NB4 (cell line): ENCODE measurements around the gene FRK.

Source experiments
- MYC ChIP-seq: IDR thresholded peaks from 2 replicates; pipeline ENCODE4 v1.6.1; 2011; ENCODE audit warnings: low read depth, low read length
- POLR2A ChIP-seq: IDR thresholded peaks from 2 replicates; pipeline ENCODE4 v1.6.1; 2011; ENCODE audit warnings: mild to moderate bottlenecking; ENCODE audit not compliant: insufficient read length; ENCODE audit errors: extremely low read depth
- TF ChIP-seq, protein P1 (sequence below): IDR thresholded peaks from one replicate; pipeline ENCODE4 v1.5.1; 2012; ENCODE audit warnings: low read depth, low read length
- TF ChIP-seq, protein P2 (sequence below): IDR thresholded peaks from 2 replicates; pipeline ENCODE4 v1.6.1; 2011; ENCODE audit warnings: low read depth, low read length

DNA sequence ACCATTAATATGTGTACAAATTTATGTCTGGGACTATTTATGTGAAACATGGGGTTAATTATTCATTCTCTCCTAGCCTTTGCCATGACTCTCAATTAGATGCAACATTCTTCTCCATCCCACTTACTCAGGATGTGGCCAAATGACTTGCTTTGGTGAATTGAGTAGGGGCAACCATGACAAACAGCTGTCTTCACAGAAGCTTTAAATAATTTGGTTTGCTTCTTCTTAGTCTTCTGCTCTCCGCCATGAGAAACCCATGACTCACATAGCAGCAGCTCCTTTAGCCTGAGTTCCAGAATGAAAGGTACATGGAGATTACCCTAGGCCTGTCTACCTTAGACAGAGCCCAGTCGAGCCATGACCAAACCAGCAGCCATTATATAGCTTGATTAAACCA, 74.7 kb downstream of the FRK start:
- TF ChIP-seq, protein P1, sequence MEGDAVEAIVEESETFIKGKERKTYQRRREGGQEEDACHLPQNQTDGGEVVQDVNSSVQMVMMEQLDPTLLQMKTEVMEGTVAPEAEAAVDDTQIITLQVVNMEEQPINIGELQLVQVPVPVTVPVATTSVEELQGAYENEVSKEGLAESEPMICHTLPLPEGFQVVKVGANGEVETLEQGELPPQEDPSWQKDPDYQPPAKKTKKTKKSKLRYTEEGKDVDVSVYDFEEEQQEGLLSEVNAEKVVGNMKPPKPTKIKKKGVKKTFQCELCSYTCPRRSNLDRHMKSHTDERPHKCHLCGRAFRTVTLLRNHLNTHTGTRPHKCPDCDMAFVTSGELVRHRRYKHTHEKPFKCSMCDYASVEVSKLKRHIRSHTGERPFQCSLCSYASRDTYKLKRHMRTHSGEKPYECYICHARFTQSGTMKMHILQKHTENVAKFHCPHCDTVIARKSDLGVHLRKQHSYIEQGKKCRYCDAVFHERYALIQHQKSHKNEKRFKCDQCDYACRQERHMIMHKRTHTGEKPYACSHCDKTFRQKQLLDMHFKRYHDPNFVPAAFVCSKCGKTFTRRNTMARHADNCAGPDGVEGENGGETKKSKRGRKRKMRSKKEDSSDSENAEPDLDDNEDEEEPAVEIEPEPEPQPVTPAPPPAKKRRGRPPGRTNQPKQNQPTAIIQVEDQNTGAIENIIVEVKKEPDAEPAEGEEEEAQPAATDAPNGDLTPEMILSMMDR, result no peak
- TF ChIP-seq POLR2A, result no peak
- TF ChIP-seq, protein P2, sequence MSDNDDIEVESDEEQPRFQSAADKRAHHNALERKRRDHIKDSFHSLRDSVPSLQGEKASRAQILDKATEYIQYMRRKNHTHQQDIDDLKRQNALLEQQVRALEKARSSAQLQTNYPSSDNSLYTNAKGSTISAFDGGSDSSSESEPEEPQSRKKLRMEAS, result no peak
- no peak for TF ChIP-seq MYC
